Spleen (tissue), 7 donors: Measurements from ENCODE around the gene PLTP.

Experiments
- POLR2A ChIP-seq, 3 donors: fragments of 450-650 bp; IDR thresholded peaks; one replicate each; pipeline ENCODE4 v1.5.1; 2017; ENCODE audit warnings: antibody characterized with exemption in 3 of 3, mild to moderate bottlenecking in 1 of 3
- POLR2AphosphoS5 ChIP-seq, 3 donors: sonication (generic); formaldehyde crosslinking; IDR thresholded peaks; one replicate each; pipeline ENCODE4 v1.5.1; 2017; ENCODE audit warnings: antibody characterized with exemption in 3 of 3
- TF ChIP-seq, protein P1 (sequence below), 11 experiments: fragments of 200-600 bp in 7 of 11; fragments of 450-650 bp in 4 of 11; sonication (generic) in 4 of 11; IDR thresholded peaks in 8 of 11; conservative IDR thresholded peaks in 3 of 11; 1 replicate in 7 of 11; 2 replicates in 4 of 11; pipeline versions ENCODE4 v1.4.0 to v1.8.0; 2016 to 2021; ENCODE audit warnings: antibody characterized with exemption in 11 of 11, inconsistent platforms in 4 of 11, mild to moderate bottlenecking in 1 of 11
- donor health status: DM: no; HTN: no; CAD: no; lungs with moderate emphysema.
- donor health status: DM: no; HTN: no; CAD: no.
- donor health status: DM: no; HTN: no; CAD: no.

DNA sequence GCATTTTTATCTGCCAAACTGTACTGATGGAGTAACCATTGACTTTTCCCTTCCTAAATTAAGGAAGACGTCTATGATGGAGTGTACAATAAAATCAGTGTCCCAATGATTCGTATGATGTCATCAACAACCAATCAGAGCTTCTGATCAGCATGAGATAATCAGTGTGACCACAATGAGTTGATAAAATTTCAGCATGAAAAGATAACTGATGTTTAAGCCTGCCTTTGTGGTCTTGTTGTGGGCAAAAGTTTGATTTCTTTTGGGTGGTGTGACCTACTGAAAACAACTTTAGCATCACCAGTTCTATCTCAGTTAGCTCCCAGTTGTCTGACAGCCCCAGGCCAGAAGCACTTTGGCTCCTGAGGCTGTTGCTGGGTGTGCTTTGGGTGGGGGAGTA lies 25.8 kb upstream of the PLTP start:
- TF ChIP-seq, protein P1, sequence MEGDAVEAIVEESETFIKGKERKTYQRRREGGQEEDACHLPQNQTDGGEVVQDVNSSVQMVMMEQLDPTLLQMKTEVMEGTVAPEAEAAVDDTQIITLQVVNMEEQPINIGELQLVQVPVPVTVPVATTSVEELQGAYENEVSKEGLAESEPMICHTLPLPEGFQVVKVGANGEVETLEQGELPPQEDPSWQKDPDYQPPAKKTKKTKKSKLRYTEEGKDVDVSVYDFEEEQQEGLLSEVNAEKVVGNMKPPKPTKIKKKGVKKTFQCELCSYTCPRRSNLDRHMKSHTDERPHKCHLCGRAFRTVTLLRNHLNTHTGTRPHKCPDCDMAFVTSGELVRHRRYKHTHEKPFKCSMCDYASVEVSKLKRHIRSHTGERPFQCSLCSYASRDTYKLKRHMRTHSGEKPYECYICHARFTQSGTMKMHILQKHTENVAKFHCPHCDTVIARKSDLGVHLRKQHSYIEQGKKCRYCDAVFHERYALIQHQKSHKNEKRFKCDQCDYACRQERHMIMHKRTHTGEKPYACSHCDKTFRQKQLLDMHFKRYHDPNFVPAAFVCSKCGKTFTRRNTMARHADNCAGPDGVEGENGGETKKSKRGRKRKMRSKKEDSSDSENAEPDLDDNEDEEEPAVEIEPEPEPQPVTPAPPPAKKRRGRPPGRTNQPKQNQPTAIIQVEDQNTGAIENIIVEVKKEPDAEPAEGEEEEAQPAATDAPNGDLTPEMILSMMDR (IDR thresholded peaks at IDR 0.05 in 8 of 11, conservative IDR thresholded peaks at IDR 0.05 in 3 of 11) = no peak
- TF ChIP-seq POLR2A (IDR thresholded peaks at IDR 0.05) = no peak
- no peak for TF ChIP-seq POLR2AphosphoS5 (IDR thresholded peaks at IDR 0.05)
